ENCODE measurements around the gene SLC25A45.
A peak's percentile ranks its signal among the peaks of the same experiment; 100 is the strongest.

The SLC25A45 gene

DNA sequence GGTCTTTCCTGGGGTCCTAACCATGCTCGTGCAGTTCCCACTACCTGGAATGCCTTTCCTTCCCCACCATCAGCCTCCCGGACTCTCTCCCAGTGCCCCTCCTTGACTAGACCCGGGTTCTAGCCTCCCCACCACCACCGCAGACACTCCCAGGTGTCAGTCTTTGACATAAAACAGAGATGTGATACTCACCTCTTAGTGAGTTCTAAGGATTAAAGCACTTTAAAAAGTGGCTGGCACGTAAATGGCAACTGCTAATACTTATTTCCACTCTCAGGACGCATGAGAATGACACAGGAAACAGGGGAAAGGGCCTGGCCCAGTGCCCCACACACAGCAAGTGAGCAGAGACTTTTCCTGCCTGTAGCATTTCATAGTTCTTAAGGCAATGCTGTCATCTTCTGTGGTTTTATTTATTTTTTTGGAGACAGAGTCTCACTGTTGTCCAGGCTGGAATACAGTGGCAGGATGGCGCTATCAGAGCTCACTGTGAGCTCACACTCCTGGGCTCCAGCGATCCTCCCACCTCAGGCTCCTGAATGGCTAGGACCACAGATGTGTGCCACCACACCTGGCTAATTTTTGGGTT is 1.9 kb upstream of the SLC25A45 start:
- Histone ChIP-seq H3K36me3 (ENCODE audit: low read depth) (no peaks in the 10 kb centered on the region), H3K27me3 (ENCODE audit: insufficient read depth, poor library complexity, severe bottlenecking) (no peaks in the 10 kb centered on the region), H3K4me1 (ENCODE audit: insufficient read depth, poor library complexity, severe bottlenecking) (peaks cover 19% of the 10 kb centered on the region), H3K4me3 (ENCODE audit: severe bottlenecking) (no peak overlapping the region), H3K9me3 (ENCODE audit: severe bottlenecking) (no peaks in the 10 kb centered on the region), H3K27ac (ENCODE audit: poor library complexity, severe bottlenecking) (peak overlapping the region; percentile 97)
- ATAC-seq (ENCODE audit: low read depth) (no peak), DNase-seq (ENCODE audit: low spot score) (no peak)
- TF ChIP-seq, protein P1, sequence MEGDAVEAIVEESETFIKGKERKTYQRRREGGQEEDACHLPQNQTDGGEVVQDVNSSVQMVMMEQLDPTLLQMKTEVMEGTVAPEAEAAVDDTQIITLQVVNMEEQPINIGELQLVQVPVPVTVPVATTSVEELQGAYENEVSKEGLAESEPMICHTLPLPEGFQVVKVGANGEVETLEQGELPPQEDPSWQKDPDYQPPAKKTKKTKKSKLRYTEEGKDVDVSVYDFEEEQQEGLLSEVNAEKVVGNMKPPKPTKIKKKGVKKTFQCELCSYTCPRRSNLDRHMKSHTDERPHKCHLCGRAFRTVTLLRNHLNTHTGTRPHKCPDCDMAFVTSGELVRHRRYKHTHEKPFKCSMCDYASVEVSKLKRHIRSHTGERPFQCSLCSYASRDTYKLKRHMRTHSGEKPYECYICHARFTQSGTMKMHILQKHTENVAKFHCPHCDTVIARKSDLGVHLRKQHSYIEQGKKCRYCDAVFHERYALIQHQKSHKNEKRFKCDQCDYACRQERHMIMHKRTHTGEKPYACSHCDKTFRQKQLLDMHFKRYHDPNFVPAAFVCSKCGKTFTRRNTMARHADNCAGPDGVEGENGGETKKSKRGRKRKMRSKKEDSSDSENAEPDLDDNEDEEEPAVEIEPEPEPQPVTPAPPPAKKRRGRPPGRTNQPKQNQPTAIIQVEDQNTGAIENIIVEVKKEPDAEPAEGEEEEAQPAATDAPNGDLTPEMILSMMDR (IDR thresholded peaks at IDR 0.05; ENCODE audit: poor library complexity, severe bottlenecking): no peak

DNA sequence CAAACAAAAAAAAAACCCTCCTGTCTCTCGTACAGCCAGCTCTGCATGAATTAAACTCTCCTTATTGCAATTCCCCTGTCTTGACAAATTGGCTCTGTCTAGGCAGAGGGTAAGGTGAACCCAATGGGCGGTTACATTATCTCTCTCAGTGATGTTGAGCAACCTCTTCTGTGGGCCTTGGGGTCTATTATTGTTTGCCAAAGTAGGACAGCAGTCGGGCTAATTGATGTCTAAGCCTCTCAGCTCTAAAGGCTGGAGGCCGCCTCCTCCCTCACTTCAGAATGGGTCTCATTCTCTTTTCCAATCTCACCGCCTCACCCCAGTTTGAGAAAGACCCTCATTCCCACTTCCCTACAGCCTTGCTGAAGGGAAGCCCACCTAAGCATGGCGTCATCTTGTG is 1.3 kb upstream of the SLC25A45 start:
- Histone ChIP-seq H3K36me3 (ENCODE audit: low read depth) (no peaks in the 10 kb centered on the region), H3K9me3 (ENCODE audit: severe bottlenecking) (no peaks in the 10 kb centered on the region), H3K4me1 (ENCODE audit: insufficient read depth, poor library complexity, severe bottlenecking) (peaks cover 19% of the 10 kb centered on the region), H3K27ac (ENCODE audit: poor library complexity, severe bottlenecking) (peak overlapping the region; percentile 97), H3K4me3 (ENCODE audit: severe bottlenecking) (no peak overlapping the region), H3K27me3 (ENCODE audit: insufficient read depth, poor library complexity, severe bottlenecking) (no peaks in the 10 kb centered on the region)
- DNase-seq (ENCODE audit: low spot score) (no peak), ATAC-seq (ENCODE audit: low read depth) (no peak)
- TF ChIP-seq, protein P1 (IDR thresholded peaks at IDR 0.05; ENCODE audit: poor library complexity, severe bottlenecking): no peak

GRCh38 chr11:65382804-65383368 is 440 bp upstream of the SLC25A45 start:
- no peaks in the 10 kb centered on the region for H3K27me3 ChIP-seq (ENCODE audit: insufficient read depth, poor library complexity, severe bottlenecking)
- H3K4me1 ChIP-seq (ENCODE audit: insufficient read depth, poor library complexity, severe bottlenecking): peaks cover 16% of the 10 kb centered on the region
- peak overlapping the region; percentile 1 for H3K4me3 ChIP-seq (ENCODE audit: severe bottlenecking)
- peak overlapping the region; percentile 97 for H3K27ac ChIP-seq (ENCODE audit: poor library complexity, severe bottlenecking)
- no peaks in the 10 kb centered on the region for H3K36me3 ChIP-seq (ENCODE audit: low read depth)
- TF ChIP-seq, protein P1 (IDR thresholded peaks at IDR 0.05; ENCODE audit: poor library complexity, severe bottlenecking): no peak
- DNase-seq (ENCODE audit: low spot score): peak; percentile 94
- H3K9me3 ChIP-seq (ENCODE audit: severe bottlenecking): no peaks in the 10 kb centered on the region
- ATAC-seq (ENCODE audit: low read depth): no peak

- TF ChIP-seq, protein P1 (IDR thresholded peaks at IDR 0.05; ENCODE audit: poor library complexity, severe bottlenecking): no peak
- H3K4me1 ChIP-seq (ENCODE audit: insufficient read depth, poor library complexity, severe bottlenecking): peaks cover 16% of the 10 kb centered on the region
- ATAC-seq (ENCODE audit: low read depth): peak; percentile 32; the same call in 2 of the 3 replicates
These were observed 772 bp downstream of the SLC25A45 start for GRCh38 chr11:65381716-65382032.

DNA sequence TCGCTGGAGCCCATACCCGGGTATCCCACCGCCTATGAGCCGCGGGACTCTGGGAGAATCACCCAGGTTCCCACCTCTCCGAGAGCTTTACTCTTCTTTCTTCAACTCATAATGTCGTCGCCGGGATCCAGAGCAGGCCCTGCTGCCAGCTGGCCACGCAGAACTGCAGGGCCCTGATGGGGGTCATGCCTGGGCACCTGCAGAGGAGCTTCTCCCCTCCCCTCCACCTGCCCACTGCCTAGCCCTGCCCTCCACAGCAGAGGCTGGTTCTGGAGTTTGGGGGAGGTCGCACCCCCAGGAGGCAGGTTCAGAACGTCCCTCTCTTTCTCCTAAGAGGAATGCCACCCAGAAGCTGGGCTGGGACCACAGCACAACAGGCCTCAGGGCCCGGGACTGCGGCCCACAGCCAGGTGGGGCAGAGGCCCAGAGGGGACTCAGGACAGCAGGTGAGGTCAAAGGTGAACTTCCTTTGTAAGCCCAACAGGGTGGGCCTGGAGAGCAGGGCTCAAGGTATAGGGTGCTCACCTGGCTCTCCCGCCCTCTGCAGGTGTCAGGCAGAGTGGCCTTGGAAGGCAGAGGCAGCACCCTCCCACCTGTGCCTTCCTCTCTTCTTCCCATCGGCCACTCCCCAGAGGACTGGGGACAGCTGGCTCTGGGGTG is 1.9 kb downstream of the SLC25A45 start:
- DNase-seq (ENCODE audit: low spot score) (no peak), ATAC-seq (ENCODE audit: low read depth) (no peak)

More at GRCh38 chr11:65381716-65382032, 772 bp downstream of the SLC25A45 start:
- peak overlapping the region; percentile 97 for H3K27ac ChIP-seq (ENCODE audit: poor library complexity, severe bottlenecking)
- H3K27me3 ChIP-seq (ENCODE audit: insufficient read depth, poor library complexity, severe bottlenecking): no peaks in the 10 kb centered on the region
- no peaks in the 10 kb centered on the region for H3K36me3 ChIP-seq (ENCODE audit: low read depth)
- peak overlapping the region; percentile 2 for H3K4me3 ChIP-seq (ENCODE audit: severe bottlenecking)
- DNase-seq (ENCODE audit: low spot score): no peak
- H3K9me3 ChIP-seq (ENCODE audit: severe bottlenecking): no peaks in the 10 kb centered on the region

More for the DNA sequence above, 1.9 kb downstream of the SLC25A45 start:
- Histone ChIP-seq H3K27ac (ENCODE audit: poor library complexity, severe bottlenecking) (peak overlapping the region; percentile 97), H3K27me3 (ENCODE audit: insufficient read depth, poor library complexity, severe bottlenecking) (no peaks in the 10 kb centered on the region), H3K9me3 (ENCODE audit: severe bottlenecking) (no peaks in the 10 kb centered on the region), H3K36me3 (ENCODE audit: low read depth) (no peaks in the 10 kb centered on the region), H3K4me3 (ENCODE audit: severe bottlenecking) (no peak overlapping the region), H3K4me1 (ENCODE audit: insufficient read depth, poor library complexity, severe bottlenecking) (peaks cover 13% of the 10 kb centered on the region)
- TF ChIP-seq, protein P1 (IDR thresholded peaks at IDR 0.05; ENCODE audit: poor library complexity, severe bottlenecking): no peak
